Measurements from ENCODE around the gene PLEKHA7.

PLEKHA7 gene

DNA sequence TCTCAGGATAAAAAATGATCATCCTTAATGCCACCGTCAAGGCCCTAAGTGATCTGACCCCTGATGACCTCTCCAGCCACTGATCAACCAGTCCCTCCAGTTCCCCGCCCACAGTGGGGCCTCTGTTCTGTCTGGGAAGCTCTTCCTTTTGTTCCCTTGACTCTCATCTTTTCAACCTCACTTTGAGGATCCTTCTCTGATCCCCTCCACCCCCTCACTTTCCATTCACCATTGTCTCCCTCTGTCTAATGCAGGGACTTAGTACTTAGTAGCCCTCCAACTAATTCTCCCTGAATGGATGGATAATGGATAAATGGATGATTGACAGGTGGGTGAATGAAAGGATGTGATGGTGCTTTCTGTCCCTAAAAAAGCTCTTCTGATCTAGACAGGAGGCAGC, 230.1 kb downstream of the PLEKHA7 start:
- no peak for DNase-seq

DNA sequence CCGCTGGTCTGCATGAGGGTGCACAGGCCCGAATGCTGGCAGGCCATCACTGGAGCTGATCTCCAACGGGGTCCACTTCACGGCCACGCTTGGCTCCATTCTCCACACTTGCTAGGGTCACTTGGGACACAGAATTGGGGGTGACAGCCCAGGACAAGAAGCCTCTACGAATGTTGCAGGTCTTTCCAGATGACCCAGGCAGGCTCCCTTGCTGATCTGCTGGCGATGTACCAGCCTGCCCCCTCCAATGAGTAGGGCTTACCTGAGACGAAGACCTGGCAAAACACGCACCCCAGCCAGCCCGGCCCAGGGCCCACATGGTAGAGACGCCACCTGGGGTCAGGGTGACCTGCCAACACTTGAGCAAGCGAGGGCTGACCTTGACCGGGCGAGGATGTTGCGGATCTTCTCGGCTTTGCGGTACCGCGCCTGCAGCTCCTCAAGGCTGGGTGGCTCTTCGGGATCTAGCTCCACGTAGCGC, 230.9 kb downstream of the PLEKHA7 start:
- no peak for DNase-seq

GRCh38 chr11:16781936-16782919, 232.0 kb downstream of the PLEKHA7 start:
- no peak for DNase-seq

DNA sequence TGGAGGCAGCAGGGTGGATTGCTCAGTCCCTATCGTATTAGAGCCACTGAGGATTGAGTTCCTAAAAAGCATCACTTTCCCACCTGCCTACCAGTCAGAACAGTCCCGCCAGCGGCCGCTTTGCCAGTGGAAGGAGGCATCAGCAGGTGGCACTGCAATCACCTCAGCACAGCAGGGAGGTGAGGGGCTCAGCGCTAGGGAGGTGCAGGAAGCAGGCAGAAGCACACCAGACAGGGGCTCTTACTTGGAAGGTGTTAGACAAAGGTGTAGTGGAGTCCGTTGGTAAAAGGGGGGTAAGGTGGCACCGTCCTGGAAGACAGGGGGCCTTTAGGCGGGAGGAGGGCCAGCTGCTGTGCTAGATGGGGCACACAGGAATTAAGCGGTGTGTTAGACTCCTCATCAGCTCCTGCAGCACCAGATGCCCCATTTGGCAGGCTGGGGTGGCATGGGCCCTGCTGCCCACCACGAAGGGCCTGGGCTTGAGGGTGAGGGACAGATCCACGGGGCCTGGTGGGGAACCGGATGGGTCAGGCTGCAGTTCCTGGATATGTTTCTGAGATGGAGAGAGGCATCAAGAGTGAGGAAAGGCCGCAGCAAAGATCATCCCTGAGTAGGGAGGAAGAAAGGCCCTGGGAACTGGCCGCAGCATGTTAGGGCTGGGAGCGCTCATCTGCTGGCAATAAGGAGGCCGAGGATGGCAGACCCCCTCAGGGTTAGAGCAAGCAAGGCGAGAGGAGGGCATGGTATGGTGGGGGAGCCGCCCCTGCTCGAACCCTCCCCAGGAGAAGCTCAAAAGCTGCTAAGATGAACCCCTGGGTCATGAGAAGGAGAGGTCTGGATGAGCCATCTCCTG, 233.3 kb downstream of the PLEKHA7 start:
- no peak for DNase-seq

DNA sequence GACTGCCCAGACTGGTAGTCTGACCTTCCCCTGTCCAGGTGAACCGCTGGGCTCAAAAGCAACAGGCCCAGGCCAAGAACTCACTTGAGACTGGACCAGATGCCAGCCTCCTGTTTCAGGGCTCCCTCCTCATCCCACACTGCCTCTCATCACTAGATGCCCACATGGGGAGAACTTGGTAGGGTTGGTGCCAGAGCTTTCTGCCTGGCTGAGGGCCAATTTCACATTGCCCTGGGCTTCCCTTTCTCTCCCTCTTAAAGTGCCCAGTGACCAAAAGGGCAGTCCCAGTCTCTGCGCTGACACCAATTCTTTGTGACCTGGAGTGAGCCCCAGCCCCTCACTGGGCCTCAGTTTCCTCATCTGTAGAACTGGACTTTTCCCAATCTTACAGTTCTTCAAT, 234.1 kb downstream of the PLEKHA7 start:
- no peak for DNase-seq

DNA sequence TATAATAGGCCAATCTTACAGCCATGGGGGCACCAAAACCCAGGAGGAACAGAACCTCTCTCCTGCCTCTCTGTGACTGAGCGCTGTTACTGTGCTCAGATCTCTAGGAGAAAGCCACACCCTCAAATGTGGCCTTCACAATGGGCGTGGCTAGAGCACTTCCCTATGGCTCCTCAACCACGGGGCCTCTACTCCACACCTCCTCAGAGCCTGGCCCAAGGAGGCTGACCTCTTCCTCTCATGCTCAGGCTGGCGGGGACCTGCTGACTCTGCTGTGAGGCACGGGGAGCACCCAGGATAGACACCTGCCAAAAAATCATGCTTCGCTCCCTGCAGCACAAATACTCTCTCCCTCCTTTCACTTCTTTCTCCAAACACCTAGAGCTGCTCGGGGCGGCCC, 234.8 kb downstream of the PLEKHA7 start:
- DNase-seq, result no peak

GRCh38 chr11:16778876-16779275, 235.3 kb downstream of the PLEKHA7 start:
- DNase-seq, result no peak

- no peak for DNase-seq
Observed at GRCh38 chr11:16778286-16778685, 235.9 kb downstream of the PLEKHA7 start.

DNA sequence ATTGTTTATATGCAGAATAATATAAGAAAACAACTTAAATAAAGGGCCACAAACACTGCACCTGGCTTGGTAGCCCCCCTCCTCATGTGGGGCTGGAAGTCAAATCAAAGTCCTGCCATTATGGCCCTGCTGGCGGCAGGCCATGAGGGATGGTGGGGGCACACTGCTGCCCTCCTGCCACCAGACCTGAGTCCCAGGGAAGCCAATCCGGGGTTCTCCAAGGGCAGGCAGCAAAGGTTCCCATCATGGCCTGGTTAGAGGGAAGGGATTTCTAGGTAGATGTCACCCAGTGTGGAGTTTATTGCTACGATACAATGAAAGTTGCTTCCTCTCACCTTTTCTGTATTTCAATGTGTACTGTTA, 236.6 kb downstream of the PLEKHA7 start:
- no peak for DNase-seq

- DNase-seq, result no peak
Observed at GRCh38 chr11:16776711-16777612, 237.3 kb downstream of the PLEKHA7 start.

DNA sequence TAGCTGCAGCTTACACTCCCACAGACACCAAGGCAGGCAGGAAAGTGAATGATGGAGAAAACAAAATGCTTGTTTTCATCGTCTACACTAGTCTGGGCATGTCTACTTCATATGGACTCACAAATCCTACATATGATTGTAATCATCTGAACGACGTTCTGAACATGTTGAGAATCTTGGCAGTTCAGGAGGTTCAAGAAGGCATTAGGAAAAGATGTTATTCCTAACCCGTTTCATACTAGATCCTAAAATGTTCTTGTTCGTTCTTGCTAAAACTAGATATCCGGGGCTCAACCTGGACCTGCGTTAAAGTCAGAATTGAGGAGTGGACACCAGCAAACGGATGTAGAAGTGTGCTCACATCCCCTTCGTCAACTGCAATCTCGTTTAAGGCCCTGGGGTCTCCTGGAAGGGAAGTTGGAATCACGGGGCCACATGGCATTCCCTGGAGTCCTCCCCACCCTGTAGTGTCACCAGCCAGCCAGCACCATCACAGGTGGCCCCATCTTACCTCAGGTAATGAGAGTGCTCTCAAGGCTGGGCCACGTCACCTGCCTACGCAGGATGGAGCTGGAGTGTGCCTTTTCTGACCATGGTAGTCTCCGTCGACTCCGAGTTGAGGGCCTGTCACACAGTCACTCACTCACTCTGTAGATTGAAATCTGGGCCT, 238.5 kb downstream of the PLEKHA7 start:
- no peak for DNase-seq

DNA sequence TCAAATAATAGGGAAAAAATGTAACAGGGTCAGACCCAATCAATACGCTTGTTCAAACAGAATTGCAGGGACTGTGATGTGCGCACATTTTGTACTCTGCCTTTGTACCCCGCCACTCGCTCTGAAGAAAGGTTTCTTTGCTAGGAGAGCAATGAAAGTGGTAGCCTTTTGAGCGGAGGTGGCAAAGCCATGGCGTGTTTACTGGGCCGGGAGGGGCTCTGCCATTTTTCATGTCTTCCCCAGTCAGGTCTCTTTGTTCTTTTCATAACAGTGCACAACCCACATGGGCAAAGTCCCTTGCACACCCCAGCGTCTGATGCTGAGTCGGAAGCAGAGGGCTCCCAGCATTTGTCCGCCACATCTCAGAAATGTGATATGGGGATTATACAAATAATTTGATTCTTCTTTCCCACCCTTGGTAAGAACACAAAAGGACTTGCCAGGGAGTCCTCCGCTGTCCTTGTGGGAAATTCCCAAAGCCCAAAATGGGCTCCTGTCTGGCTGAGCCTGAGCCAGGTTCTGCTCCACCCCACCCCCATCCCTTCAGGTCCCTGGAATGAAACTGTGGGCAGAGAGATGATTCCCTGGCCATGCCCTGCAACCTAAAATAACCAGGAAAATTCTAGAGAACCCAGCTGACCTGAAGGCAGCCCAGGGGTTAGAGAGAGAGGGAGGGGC, 239.1 kb downstream of the PLEKHA7 start:
- DNase-seq, result no peak

- DNase-seq, result no peak
Observed at GRCh38 chr11:16773981-16774935, 240.0 kb downstream of the PLEKHA7 start.

DNA sequence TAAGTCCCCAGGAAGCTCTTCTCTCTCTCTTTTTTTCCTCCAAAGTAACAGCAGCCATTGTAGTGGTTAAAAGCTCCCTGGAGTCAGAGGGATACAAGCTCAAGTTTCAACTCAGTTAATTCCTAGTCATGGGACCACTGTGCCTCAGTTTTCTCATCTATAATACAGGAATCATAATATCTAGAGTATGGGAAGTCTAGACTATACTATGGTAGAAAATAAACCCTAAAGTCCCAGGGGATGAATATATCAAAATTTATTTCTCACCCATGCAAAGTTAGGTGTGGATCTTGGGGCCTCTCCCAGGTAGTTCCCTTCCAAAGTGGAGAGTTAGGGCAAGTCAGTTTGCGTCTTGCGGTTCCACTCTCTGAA, 242.1 kb downstream of the PLEKHA7 start:
- DNase-seq, result no peak

GRCh38 chr11:16771350-16772140, 242.7 kb downstream of the PLEKHA7 start:
- no peak for DNase-seq

GRCh38 chr11:16770016-16770415, 244.2 kb downstream of the PLEKHA7 start:
- DNase-seq, result no peak

DNA sequence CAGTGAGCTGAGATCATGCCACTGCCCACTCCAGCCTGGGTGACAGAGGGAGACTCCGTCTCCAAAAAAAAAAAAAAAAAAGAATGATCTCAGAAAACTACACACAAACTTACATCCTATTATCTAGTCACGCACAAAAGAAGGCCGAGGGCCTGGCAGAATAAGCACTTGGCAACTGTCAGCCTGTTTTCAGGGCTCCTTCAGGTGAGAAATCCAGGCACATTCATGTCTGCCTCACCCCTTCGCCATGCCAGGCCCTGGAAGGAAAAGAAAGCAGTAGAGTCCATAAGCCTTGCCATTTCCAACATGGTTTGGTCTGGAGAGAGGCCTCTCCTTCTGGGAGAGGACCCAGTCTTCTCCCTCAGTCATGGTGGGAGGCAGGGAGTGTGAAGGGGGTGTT, 244.8 kb downstream of the PLEKHA7 start:
- no peak for DNase-seq

DNA sequence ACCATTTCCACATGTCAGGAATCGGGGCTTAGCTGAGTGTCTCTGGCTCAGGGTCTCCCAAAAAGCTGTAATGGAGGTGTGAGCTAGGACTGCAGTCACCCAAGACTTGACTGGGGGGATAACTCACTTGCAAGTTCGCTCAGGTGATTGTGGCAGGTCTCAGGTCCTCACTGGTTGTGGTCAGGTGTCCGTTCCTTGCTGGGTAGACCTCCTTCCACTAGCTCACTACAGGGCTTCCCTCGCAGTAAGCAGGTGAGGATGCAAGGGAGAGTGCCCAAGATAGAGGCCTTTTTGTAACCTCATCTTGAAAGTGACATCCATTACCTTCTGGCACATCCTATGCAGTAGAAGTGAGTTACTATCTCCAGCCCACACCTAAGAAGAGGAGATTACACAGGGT, 246.3 kb downstream of the PLEKHA7 start:
- no peak for DNase-seq

GRCh38 chr11:16767137-16767536, 247.1 kb downstream of the PLEKHA7 start:
- no peak for DNase-seq

All from CD4-positive, alpha-beta T cell treated with Interleukin-12 subunit alpha and Interleukin-12 subunit beta, for 1 hour (primary cell).